HepG2 (cell line): ENCODE measurements around the gene MPP3. TPM values are rescaled to one million over a fixed set of nuclear protein-coding genes. Genes with fewer than 3 reads are reported as not detected.

Experiments
- ARNT2 ChIP-seq: sonication (generic); formaldehyde crosslinking; IDR thresholded peaks from 2 replicates; pipeline ENCODE4 v1.8.0; 2022; ENCODE audit warnings: mild to moderate bottlenecking, low read depth, missing genetic modification reagents, moderate library complexity
- ATAD3A ChIP-seq: sonication (generic); formaldehyde crosslinking; IDR thresholded peaks from 2 replicates; pipeline ENCODE4 v1.4.0; 2020; ENCODE audit warnings: missing genetic modification reagents
- ELF1 ChIP-seq: sonication (generic); formaldehyde crosslinking; IDR thresholded peaks from 2 replicates; pipeline ENCODE4 v1.4.0; 2020; ENCODE audit warnings: missing genetic modification reagents
- GZF1 ChIP-seq: sonication (generic); formaldehyde crosslinking; IDR thresholded peaks from 2 replicates; pipeline ENCODE4 v1.5.1; 2020; ENCODE audit warnings: mild to moderate bottlenecking, missing genetic modification reagents
- JDP2 ChIP-seq: sonication (generic); formaldehyde crosslinking; IDR thresholded peaks from 2 replicates; pipeline ENCODE4 v1.8.1; 2022; ENCODE audit warnings: missing genetic modification reagents, borderline replicate concordance
- KMT2A ChIP-seq: sonication (generic); formaldehyde crosslinking; IDR thresholded peaks from 2 replicates; pipeline ENCODE4 v1.4.0; 2020; ENCODE audit warnings: missing genetic modification reagents
- MIER2 ChIP-seq: IDR thresholded peaks from 2 replicates; pipeline ENCODE4 v1.6.1; 2016; ENCODE audit warnings: missing biosample characterization, missing genetic modification reagents
- PAX8 ChIP-seq: sonication (generic); formaldehyde crosslinking; IDR thresholded peaks from 2 replicates; pipeline ENCODE4 v1.8.0; 2022; ENCODE audit warnings: mild to moderate bottlenecking, missing genetic modification reagents, borderline replicate concordance
- RBAK ChIP-seq: sonication (generic); formaldehyde crosslinking; IDR thresholded peaks from 2 replicates; pipeline ENCODE4 v1.5.1; 2020; ENCODE audit warnings: mild to moderate bottlenecking, missing genetic modification reagents
- RXRB ChIP-seq: IDR thresholded peaks from 2 replicates; pipeline ENCODE4 v1.6.1; 2016; ENCODE audit warnings: borderline replicate concordance, missing genetic modification reagents, missing compliant biosample characterization
- SKIL ChIP-seq: sonication (generic); formaldehyde crosslinking; IDR thresholded peaks from 2 replicates; pipeline ENCODE4 v1.8.0; 2022; ENCODE audit warnings: missing genetic modification reagents, mild to moderate bottlenecking, moderate library complexity, borderline replicate concordance
- SYNCRIP ChIP-seq: fragments of 200-400 bp; formaldehyde crosslinking; IDR thresholded peaks from 2 replicates; pipeline ENCODE4 v1.6.1; 2018; ENCODE audit warnings: mild to moderate bottlenecking, low read depth, low read length; ENCODE audit not compliant: insufficient read depth
- ZBTB4 ChIP-seq: sonication (generic); formaldehyde crosslinking; IDR thresholded peaks from 2 replicates; pipeline ENCODE4 v1.4.0; 2020; ENCODE audit warnings: missing genetic modification reagents, mild to moderate bottlenecking, borderline replicate concordance
- ZHX1 ChIP-seq: sonication (generic); formaldehyde crosslinking; IDR thresholded peaks from 2 replicates; pipeline ENCODE4 v1.8.1; 2022; ENCODE audit warnings: low read depth, mild to moderate bottlenecking, missing genetic modification reagents
- ZNF143 ChIP-seq: sonication (generic); formaldehyde crosslinking; IDR thresholded peaks from 2 replicates; pipeline ENCODE4 v1.4.0; 2020; ENCODE audit warnings: missing genetic modification reagents
- ZNF704 ChIP-seq: sonication (generic); formaldehyde crosslinking; IDR thresholded peaks from 2 replicates; pipeline ENCODE4 v1.8.1; 2023; ENCODE audit warnings: mild to moderate bottlenecking, inconsistent platforms, moderate library complexity, missing genetic modification reagents, borderline replicate concordance
- ZNF839 ChIP-seq: sonication (generic); formaldehyde crosslinking; IDR thresholded peaks from 2 replicates; pipeline ENCODE4 v1.4.0; 2020; ENCODE audit warnings: missing genetic modification reagents, mild to moderate bottlenecking, borderline replicate concordance
- ZSCAN22 ChIP-seq: sonication (generic); formaldehyde crosslinking; IDR thresholded peaks from 2 replicates; pipeline ENCODE4 v1.4.0; 2020; ENCODE audit warnings: mild to moderate bottlenecking, missing genetic modification reagents
- ZZZ3 ChIP-seq: sonication (generic); formaldehyde crosslinking; IDR thresholded peaks from 2 replicates; pipeline ENCODE4 v1.4.0; 2020; ENCODE audit warnings: missing genetic modification reagents, mild to moderate bottlenecking, borderline replicate concordance
- polyA plus RNA-seq, 8 experiments: library from polyadenylated mRNA; depleted of rRNA in 3 of 8; stranded (reverse) in 7 of 8; unstranded in 1 of 8; fragments of >200 nt; fragmentation: Illumina TruSeq in 4 of 8; extraction: Trizol in 4 of 8; gene quantifications; 2 replicates each; pipeline versions ENCODE4 v1.2.1 to v1.2.3, GENCODE V29; 2011 to 2016; ENCODE audit warnings: low read depth in 4 of 8, missing spikeins in 1 of 8, mixed read lengths in 1 of 8; ENCODE audit not compliant: insufficient read depth in 1 of 8
- total RNA-seq, 5 experiments: library from RNA; depleted of rRNA; stranded (reverse); fragments of >200 nt; fragmentation: Illumina TruSeq; extraction: Trizol; gene quantifications; 2 replicates each; pipeline ENCODE4 v1.2.3, GENCODE V29; 2016; ENCODE audit warnings: low read depth in 1 of 5

MPP3 gene
- total and polyA plus RNA-seq, 2 of the 13 experiments (the other 11 are each of a cell fraction or from before 2014, with no cell fraction given): 0.91 to 1.8 TPM

- TF ChIP-seq ZBTB4: peak; percentile 38; the same call in 1 of the 2 replicates
- no peak for TF ChIP-seq ZZZ3 (CRISPR knock-in tag)
- TF ChIP-seq GZF1 (CRISPR knock-in tag): no peak
- no peak for TF ChIP-seq ELF1 (CRISPR knock-in tag)
- TF ChIP-seq ARNT2: peak; percentile 91
- no peak; the same call in 1 of the 2 replicates for TF ChIP-seq SKIL (CRISPR knock-in tag)
- TF ChIP-seq KMT2A (CRISPR knock-in tag): peak; percentile 49; the same call in 1 of the 2 replicates
- peak; percentile 53; the same call in 1 of the 2 replicates for TF ChIP-seq ZSCAN22
- TF ChIP-seq JDP2 (CRISPR knock-in tag): no peak; the same call in 1 of the 2 replicates
- no peak for TF ChIP-seq ZNF839 (CRISPR knock-in tag)
- peak; percentile 39; the same call in 1 of the 2 replicates for TF ChIP-seq RXRB
- TF ChIP-seq PAX8: peak; percentile 78; the same call in 1 of the 2 replicates
- no peak for TF ChIP-seq ZNF143
- TF ChIP-seq RBAK: 0 out of 2 replicates have a peak, but pooled peaks have one; percentile 44
- TF ChIP-seq ZHX1 (CRISPR knock-in tag): peak; percentile 97
- TF ChIP-seq SYNCRIP: no peak
- TF ChIP-seq ATAD3A (CRISPR knock-in tag): no peak
- peak; percentile 61; the same call in 1 of the 2 replicates for TF ChIP-seq ZNF704 (CRISPR knock-in tag)
- no peak for TF ChIP-seq MIER2 (CRISPR knock-in tag)
Observed at GRCh38 chr17:43778337-43779144, 54.4 kb downstream of the MPP3 start, which contains the start of gene DUSP3 (continued).
